Measurements from ENCODE around the gene BMP7. TPM values are rescaled to one million over a fixed set of nuclear protein-coding genes. Genes with fewer than 3 reads are reported as not detected.

The BMP7 gene
- total and polyA plus RNA-seq, 2 donors (not counting 3 experiments of a cell fraction or from before 2014, with no cell fraction given), result not detected

- H3K4me3 ChIP-seq (replicated peaks in 1 of 3; ENCODE audit: insufficient read depth in 1 of 3, low read depth in 1 of 3, low read length in 3 of 3), result no peak overlapping the region
- H3K79me2 ChIP-seq (ENCODE audit: control insufficient read depth, insufficient read depth, low read length), result no peaks in the 10 kb centered on the region
- H3K9me3 ChIP-seq (replicated peaks; ENCODE audit: control insufficient read depth, insufficient read depth, low read length), result no peaks in the 10 kb centered on the region
- no peaks in the 10 kb centered on the region for H3K36me3 ChIP-seq (ENCODE audit: control insufficient read depth in 2 of 2, extremely low read depth in 1 of 2, insufficient read depth in 2 of 2, low read length in 2 of 2)
- no peak overlapping the region for H3K9ac ChIP-seq (replicated peaks; ENCODE audit: extremely low read depth, insufficient read depth, low read length)
- no peaks in the 10 kb centered on the region for H3K9me1 ChIP-seq (replicated peaks; ENCODE audit: control insufficient read depth, extremely low read depth, insufficient read depth, low read length)
- no peak for DNase-seq (ENCODE audit: low read depth, low spot score)
- ChIA-PET CTCF (no interaction called here), POLR2A (no interaction called here)
- no peak overlapping the region for H3K27ac ChIP-seq (ENCODE audit: insufficient read depth, low read depth, low read length)
- intact Hi-C loops (cut with micrococcal nuclease) (no loop called here), dilution Hi-C loops (cut with MboI; ENCODE audit: extremely low pct_ligation_motif_present, low sequenced_read_pairs) (no loop called here)
- no TSS peak for BruUV-seq (replicated peaks)
- TF ChIP-seq EZH2 (IDR thresholded peaks at IDR 0.05; ENCODE audit: borderline replicate concordance, low read depth, low read length, severe bottlenecking), result no peak
- no peak for TF ChIP-seq FOS (IDR thresholded peaks at IDR 0.05; ENCODE audit: borderline replicate concordance, insufficient read depth, low read length)
- TF ChIP-seq POLR2AphosphoS5 (IDR thresholded peaks at IDR 0.05; ENCODE audit: insufficient read depth, low read depth, low read length), result no peak
- no peak for TF ChIP-seq JUN (IDR thresholded peaks at IDR 0.05; ENCODE audit: borderline replicate concordance, insufficient read depth, insufficient read length, low read depth)
- TF ChIP-seq, protein P1, sequence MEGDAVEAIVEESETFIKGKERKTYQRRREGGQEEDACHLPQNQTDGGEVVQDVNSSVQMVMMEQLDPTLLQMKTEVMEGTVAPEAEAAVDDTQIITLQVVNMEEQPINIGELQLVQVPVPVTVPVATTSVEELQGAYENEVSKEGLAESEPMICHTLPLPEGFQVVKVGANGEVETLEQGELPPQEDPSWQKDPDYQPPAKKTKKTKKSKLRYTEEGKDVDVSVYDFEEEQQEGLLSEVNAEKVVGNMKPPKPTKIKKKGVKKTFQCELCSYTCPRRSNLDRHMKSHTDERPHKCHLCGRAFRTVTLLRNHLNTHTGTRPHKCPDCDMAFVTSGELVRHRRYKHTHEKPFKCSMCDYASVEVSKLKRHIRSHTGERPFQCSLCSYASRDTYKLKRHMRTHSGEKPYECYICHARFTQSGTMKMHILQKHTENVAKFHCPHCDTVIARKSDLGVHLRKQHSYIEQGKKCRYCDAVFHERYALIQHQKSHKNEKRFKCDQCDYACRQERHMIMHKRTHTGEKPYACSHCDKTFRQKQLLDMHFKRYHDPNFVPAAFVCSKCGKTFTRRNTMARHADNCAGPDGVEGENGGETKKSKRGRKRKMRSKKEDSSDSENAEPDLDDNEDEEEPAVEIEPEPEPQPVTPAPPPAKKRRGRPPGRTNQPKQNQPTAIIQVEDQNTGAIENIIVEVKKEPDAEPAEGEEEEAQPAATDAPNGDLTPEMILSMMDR (IDR thresholded peaks at IDR 0.05; ENCODE audit: extremely low read depth in 1 of 2, insufficient read depth in 1 of 2, low read depth in 1 of 2, low read length in 2 of 2), result no peak
- TF ChIP-seq GATA2 (IDR thresholded peaks at IDR 0.05; ENCODE audit: insufficient read depth, insufficient read length, low read depth, low read length), result no peak
- no peak for TF ChIP-seq MAX (IDR thresholded peaks at IDR 0.05; ENCODE audit: insufficient read depth, insufficient read length)
- no peaks in the 10 kb centered on the region for H4K20me1 ChIP-seq (replicated peaks; ENCODE audit: control insufficient read depth, extremely low read depth, insufficient read depth, low read length)
- no peaks in the 10 kb centered on the region for H3K27me3 ChIP-seq (ENCODE audit: control insufficient read depth in 2 of 2, insufficient read depth in 2 of 2, low read length in 2 of 2)
- no peak overlapping the region for H3K4me2 ChIP-seq (ENCODE audit: insufficient read depth, low read length)
- no peak for FAIRE-seq
- no peaks in the 10 kb centered on the region for H3K4me1 ChIP-seq (ENCODE audit: control insufficient read depth, extremely low read depth, insufficient read depth, low read length)
- no peak overlapping the region for H2AFZ ChIP-seq (ENCODE audit: low read depth, low read length)
Observed at GRCh38 chr20:57143173-57143572, 123.3 kb downstream of the BMP7 start.

All from endothelial cell of umbilical vein (primary cell).